H9 (cell line): ENCODE results near the gene UBE2V1. TPM values are rescaled to one million over a fixed set of nuclear protein-coding genes. Genes with fewer than 3 reads are reported as not detected.

Experiments
- DNase-seq: peaks from one replicate; pipeline ENCODE4 v3.0.0-alpha.2; 2017
- H2AFZ ChIP-seq: one replicate; pipeline ENCODE4 v1.6.1; 2013; ENCODE audit warnings: mild to moderate bottlenecking, low read length, control low read depth, moderate library complexity
- H2AK5ac ChIP-seq: 2 replicates; pipeline ENCODE4 v1.6.1; 2013; ENCODE audit warnings: low read length, control low read depth, mixed read lengths; ENCODE audit not compliant: insufficient read length
- H2BK120ac ChIP-seq: one replicate; pipeline ENCODE4 v1.6.1; 2013; ENCODE audit warnings: low read depth, mild to moderate bottlenecking, low read length, control low read depth, inconsistent platforms; ENCODE audit not compliant: poor library complexity, severe bottlenecking
- H2BK12ac ChIP-seq: 2 replicates; pipeline ENCODE4 v1.6.1; 2013; ENCODE audit warnings: low read length, control low read depth, mixed read lengths, low read depth; ENCODE audit not compliant: insufficient read length
- H2BK15ac ChIP-seq: 2 replicates; pipeline ENCODE4 v1.6.1; 2013; ENCODE audit warnings: low read depth, low read length, control low read depth
- H2BK20ac ChIP-seq: one replicate; pipeline ENCODE4 v1.6.1; 2013; ENCODE audit warnings: low read depth, mild to moderate bottlenecking, low read length, control low read depth, inconsistent platforms; ENCODE audit not compliant: poor library complexity, severe bottlenecking
- H2BK5ac ChIP-seq: 2 replicates; pipeline ENCODE4 v1.6.1; 2013; ENCODE audit warnings: low read length, control low read depth, mixed read lengths; ENCODE audit not compliant: insufficient read length
- H3K14ac ChIP-seq: 2 replicates; pipeline ENCODE4 v1.6.1; 2013; ENCODE audit warnings: low read length, control low read depth; ENCODE audit not compliant: insufficient read depth
- H3K18ac ChIP-seq: 2 replicates; pipeline ENCODE4 v1.6.1; 2013; ENCODE audit warnings: low read depth, mild to moderate bottlenecking, mixed read lengths, low read length, control low read depth; ENCODE audit not compliant: insufficient read length
- H3K23ac ChIP-seq: 2 replicates; pipeline ENCODE4 v1.6.1; 2013; ENCODE audit warnings: low read length, control low read depth, mixed read lengths, low read depth; ENCODE audit not compliant: insufficient read length
- H3K23me2 ChIP-seq: 2 replicates; pipeline ENCODE4 v1.6.1; 2013; ENCODE audit warnings: low read depth, mild to moderate bottlenecking, mixed read lengths, low read length, control low read depth; ENCODE audit not compliant: insufficient read length, poor library complexity, severe bottlenecking
- H3K27ac ChIP-seq: 2 replicates; pipeline ENCODE4 v1.5.1; 2013; ENCODE audit warnings: low read length, control low read depth, mixed read lengths, low read depth; ENCODE audit not compliant: insufficient read length
- H3K27me3 ChIP-seq: 2 replicates; pipeline ENCODE4 v1.6.1; 2013; ENCODE audit warnings: low read length, control low read depth, inconsistent platforms; ENCODE audit not compliant: insufficient read depth
- H3K4ac ChIP-seq: 2 replicates; pipeline ENCODE4 v1.6.1; 2013; ENCODE audit warnings: low read depth, mild to moderate bottlenecking, control low read depth, inconsistent platforms, low read length, moderate library complexity
- H3K4me1 ChIP-seq: 2 replicates; pipeline ENCODE4 v1.6.1; 2013; ENCODE audit warnings: low read length, control low read depth, inconsistent platforms; ENCODE audit not compliant: insufficient read depth
- H3K4me2 ChIP-seq: 2 replicates; pipeline ENCODE4 v1.6.1; 2013; ENCODE audit warnings: low read length, control low read depth, mixed read lengths; ENCODE audit not compliant: insufficient read length, insufficient read depth
- H3K56ac ChIP-seq: 2 replicates; pipeline ENCODE4 v1.6.1; 2013; ENCODE audit warnings: low read depth, mild to moderate bottlenecking, mixed read lengths, low read length, control low read depth; ENCODE audit not compliant: insufficient read length
- H3K79me1 ChIP-seq: 2 replicates; pipeline ENCODE4 v1.6.1; 2013; ENCODE audit warnings: low read depth, mild to moderate bottlenecking, moderate library complexity, low read length, control low read depth, inconsistent platforms; ENCODE audit not compliant: insufficient read depth, poor library complexity, severe bottlenecking
- H3K79me2 ChIP-seq: 2 replicates; pipeline ENCODE4 v1.6.1; 2013; ENCODE audit warnings: low read length, control low read depth, inconsistent platforms; ENCODE audit not compliant: insufficient read depth
- H3K9ac ChIP-seq: 2 replicates; pipeline ENCODE4 v1.6.1; 2013; ENCODE audit warnings: low read length, control low read depth, mixed read lengths; ENCODE audit not compliant: insufficient read length; ENCODE audit errors: extremely low read depth
- H3K9me3 ChIP-seq: one replicate; pipeline ENCODE4 v1.6.1; 2013; ENCODE audit warnings: low read depth, low read length, inconsistent platforms; ENCODE audit not compliant: control insufficient read depth
- H3T11ph ChIP-seq: one replicate; pipeline ENCODE4 v1.6.1; 2013; ENCODE audit warnings: mild to moderate bottlenecking, low read length, control low read depth, inconsistent platforms
- H4K20me1 ChIP-seq: one replicate; pipeline ENCODE4 v1.6.1; 2013; ENCODE audit not compliant: control insufficient read depth, insufficient read length, insufficient read depth
- H4K5ac ChIP-seq: 2 replicates; pipeline ENCODE4 v1.6.1; 2013; ENCODE audit warnings: low read depth, mild to moderate bottlenecking, mixed read lengths, low read length, control low read depth; ENCODE audit not compliant: insufficient read length
- H4K8ac ChIP-seq: replicated peaks from 2 replicates; pipeline ENCODE4 v1.6.1; 2013; ENCODE audit warnings: low read length, control low read depth, mixed read lengths, low read depth; ENCODE audit not compliant: insufficient read length
- H4K91ac ChIP-seq: 2 replicates; pipeline ENCODE4 v1.6.1; 2013; ENCODE audit warnings: low read depth, mild to moderate bottlenecking, moderate library complexity, mixed read lengths, low read length, control low read depth; ENCODE audit not compliant: insufficient read length
- H3K27ac Mint-ChIP-seq, 3 experiments: 2 replicates in 2 of 3; 3 replicates in 1 of 3; pipeline ENCODE4 v1.8.0; 2020 to 2021; ENCODE audit warnings: mixed read lengths in 3 of 3, mild to moderate bottlenecking in 1 of 3, moderate library complexity in 1 of 3
- H3K27me3 Mint-ChIP-seq: 2 replicates; pipeline ENCODE4 v1.8.0; 2021; ENCODE audit warnings: low read depth, mild to moderate bottlenecking, moderate library complexity, mixed read lengths
- H3K36me3 Mint-ChIP-seq, 3 experiments: 2 replicates in 2 of 3; 3 replicates in 1 of 3; pipeline ENCODE4 v1.8.0; 2020 to 2021; ENCODE audit warnings: low read depth in 3 of 3, mixed read lengths in 3 of 3; ENCODE audit not compliant: insufficient read depth in 1 of 3
- H3K4me1 Mint-ChIP-seq, 2 experiments: 2 replicates each; pipeline ENCODE4 v1.8.0; 2020; ENCODE audit warnings: mixed read lengths in 2 of 2
- H3K4me3 Mint-ChIP-seq, 2 experiments: 2 replicates in 1 of 2; 3 replicates in 1 of 2; pipeline ENCODE4 v1.8.0; 2020 to 2021; ENCODE audit warnings: mild to moderate bottlenecking in 2 of 2, mixed read lengths in 2 of 2, moderate library complexity in 1 of 2
- H3K9me3 Mint-ChIP-seq, 2 experiments: 2 replicates in 1 of 2; 3 replicates in 1 of 2; pipeline ENCODE4 v1.8.0; 2020; ENCODE audit warnings: mild to moderate bottlenecking in 2 of 2, mixed read lengths in 2 of 2, moderate library complexity in 1 of 2
- WGBS: extraction: QIAGEN DNeasy Blood & Tissue Kit; methylation state at CpG from one replicate; pipeline ENCODE4 v1.1.7; 2013; ENCODE audit warnings: missing lambda C conversion rate, low lambda C conversion rate, mixed read lengths; ENCODE audit not compliant: insufficient read length; ENCODE audit errors: extremely low coverage; 5-methylcytosine and 5-hydroxymethylcytosine counted together
- total RNA-seq: library from RNA; stranded (reverse); gene quantifications from 2 replicates; pipeline ENCODE4 v1.2.1, GENCODE V29; 2021
- TF ChIP-seq, protein P1 (sequence below): fragments of 200-600 bp; sonication (generic); conservative IDR thresholded peaks from 3 replicates; pipeline ENCODE4 v1.8.0; 2021; ENCODE audit warnings: antibody characterized with exemption, mild to moderate bottlenecking

Gene UBE2V1
- total RNA-seq, 1 experiment from 2014 or later, result 152 TPM

DNA sequence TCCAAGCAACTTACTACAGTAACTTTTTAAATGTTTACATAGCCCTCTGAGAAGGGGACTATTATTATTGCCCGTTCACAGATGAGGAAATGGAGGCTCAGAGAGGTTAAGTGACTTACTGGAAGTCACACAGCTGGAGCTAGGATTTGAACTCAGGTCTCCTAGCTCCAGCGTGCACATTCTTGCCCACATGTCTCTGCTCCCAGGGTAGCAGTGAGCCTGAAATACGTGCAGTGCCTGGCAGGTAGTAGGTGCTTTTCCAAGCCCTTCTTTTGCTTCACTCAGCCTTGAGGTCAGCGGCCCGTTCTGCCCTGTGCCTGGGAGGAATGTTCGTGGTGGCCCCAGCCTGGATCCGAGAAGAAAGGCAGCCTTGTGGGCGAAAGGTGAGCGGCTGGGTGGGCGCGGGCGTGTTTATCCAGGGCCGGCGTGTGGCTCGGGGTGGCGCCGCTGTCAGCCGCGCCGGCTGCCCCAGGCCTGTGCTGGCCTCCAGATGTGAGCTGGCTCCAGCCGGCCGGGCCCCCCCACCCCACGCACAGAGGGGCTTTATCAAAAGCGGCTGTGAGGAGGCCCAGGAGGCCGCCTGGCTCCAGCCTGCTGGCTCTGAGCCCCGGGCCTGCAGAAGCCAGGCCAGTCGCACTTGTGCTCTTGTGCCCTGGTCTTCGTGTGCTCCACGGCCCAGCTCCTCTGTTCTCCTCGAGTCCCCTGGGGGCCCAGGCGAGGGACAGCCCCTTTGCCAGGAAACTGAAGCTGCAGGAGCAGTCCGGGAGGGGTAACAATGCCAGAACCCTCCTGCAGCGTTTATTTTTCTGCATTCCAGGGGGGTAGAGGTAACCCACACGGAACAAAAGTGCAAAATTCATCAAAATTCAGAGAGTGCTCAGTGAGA lies 58.1 kb downstream of the UBE2V1 start:
- no peak overlapping the region for H4K5ac ChIP-seq
- Mint-ChIP-seq H3K4me1 (peaks cover 7 to 22% of the 10 kb centered on the region in 2 experiments; a peak in 3 of 4 replicates), H3K27ac (no peak overlapping the region), H3K36me3 (no peaks in the 10 kb centered on the region), H3K27me3 (no peaks in the 10 kb centered on the region; the same call in 1 of the 2 replicates), H3K9me3 (no peaks in the 10 kb centered on the region; a peak in 1 of 5 replicates), H3K4me3 (no peak overlapping the region)
- no peak overlapping the region for H3K18ac ChIP-seq
- H2BK15ac ChIP-seq, result no peak overlapping the region; the same call in 1 of the 2 replicates
- no peaks in the 10 kb centered on the region for H3K9me3 ChIP-seq
- H3K27ac ChIP-seq, result no peak overlapping the region
- H3T11ph ChIP-seq, result no peak overlapping the region
- no peaks in the 10 kb centered on the region for H3K4me1 ChIP-seq
- H3K27me3 ChIP-seq, result no peaks in the 10 kb centered on the region
- no peak overlapping the region for H3K4ac ChIP-seq
- H4K8ac ChIP-seq, result no peak overlapping the region
- no CpG with 5 or more reads among the region's 34 CpGs for WGBS
- H3K14ac ChIP-seq, result no peak overlapping the region
- no peaks in the 10 kb centered on the region for H3K23me2 ChIP-seq
- no peak overlapping the region for H2AFZ ChIP-seq
- H2AK5ac ChIP-seq, result no peak overlapping the region
- H2BK12ac ChIP-seq, result no peak overlapping the region
- no peaks in the 10 kb centered on the region for H3K79me1 ChIP-seq
- H2BK120ac ChIP-seq, result no peak overlapping the region
- TF ChIP-seq, protein P1, sequence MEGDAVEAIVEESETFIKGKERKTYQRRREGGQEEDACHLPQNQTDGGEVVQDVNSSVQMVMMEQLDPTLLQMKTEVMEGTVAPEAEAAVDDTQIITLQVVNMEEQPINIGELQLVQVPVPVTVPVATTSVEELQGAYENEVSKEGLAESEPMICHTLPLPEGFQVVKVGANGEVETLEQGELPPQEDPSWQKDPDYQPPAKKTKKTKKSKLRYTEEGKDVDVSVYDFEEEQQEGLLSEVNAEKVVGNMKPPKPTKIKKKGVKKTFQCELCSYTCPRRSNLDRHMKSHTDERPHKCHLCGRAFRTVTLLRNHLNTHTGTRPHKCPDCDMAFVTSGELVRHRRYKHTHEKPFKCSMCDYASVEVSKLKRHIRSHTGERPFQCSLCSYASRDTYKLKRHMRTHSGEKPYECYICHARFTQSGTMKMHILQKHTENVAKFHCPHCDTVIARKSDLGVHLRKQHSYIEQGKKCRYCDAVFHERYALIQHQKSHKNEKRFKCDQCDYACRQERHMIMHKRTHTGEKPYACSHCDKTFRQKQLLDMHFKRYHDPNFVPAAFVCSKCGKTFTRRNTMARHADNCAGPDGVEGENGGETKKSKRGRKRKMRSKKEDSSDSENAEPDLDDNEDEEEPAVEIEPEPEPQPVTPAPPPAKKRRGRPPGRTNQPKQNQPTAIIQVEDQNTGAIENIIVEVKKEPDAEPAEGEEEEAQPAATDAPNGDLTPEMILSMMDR, result no peak
- H3K79me2 ChIP-seq, result no peaks in the 10 kb centered on the region
- DNase-seq, result no peak
- no peak overlapping the region for H4K91ac ChIP-seq
- no peak overlapping the region for H3K4me2 ChIP-seq
- H2BK5ac ChIP-seq, result no peak overlapping the region
- H3K56ac ChIP-seq, result no peak overlapping the region
- H3K9ac ChIP-seq, result no peak overlapping the region
- H4K20me1 ChIP-seq, result no peaks in the 10 kb centered on the region
- H3K23ac ChIP-seq, result no peak overlapping the region
- no peak overlapping the region for H2BK20ac ChIP-seq
